IPS DF 19.7 (cell line): ENCODE results near the gene PPFIBP2.

Experiments used
- DNase-seq: peaks from one replicate; pipeline ENCODE4 v3.0.0-alpha.2; 2013; ENCODE audit warnings: low read depth, low spot score

The PPFIBP2 gene

GRCh38 chr11:7577291-7578190, 63.7 kb downstream of the PPFIBP2 start:
- no peak for DNase-seq

- DNase-seq, result no peak
Measured at GRCh38 chr11:7578276-7578955, 64.6 kb downstream of the PPFIBP2 start.

GRCh38 chr11:7579361-7579791, 65.6 kb downstream of the PPFIBP2 start:
- no peak for DNase-seq

- no peak for DNase-seq
Measured at GRCh38 chr11:7581021-7581590, 67.3 kb downstream of the PPFIBP2 start.

GRCh38 chr11:7582338-7582985, 68.7 kb downstream of the PPFIBP2 start:
- DNase-seq, result no peak

- no peak for DNase-seq
Measured at GRCh38 chr11:7583248-7583647, 69.4 kb downstream of the PPFIBP2 start.

- DNase-seq, result no peak
Measured at GRCh38 chr11:7584910-7585309, 71.1 kb downstream of the PPFIBP2 start.

DNA sequence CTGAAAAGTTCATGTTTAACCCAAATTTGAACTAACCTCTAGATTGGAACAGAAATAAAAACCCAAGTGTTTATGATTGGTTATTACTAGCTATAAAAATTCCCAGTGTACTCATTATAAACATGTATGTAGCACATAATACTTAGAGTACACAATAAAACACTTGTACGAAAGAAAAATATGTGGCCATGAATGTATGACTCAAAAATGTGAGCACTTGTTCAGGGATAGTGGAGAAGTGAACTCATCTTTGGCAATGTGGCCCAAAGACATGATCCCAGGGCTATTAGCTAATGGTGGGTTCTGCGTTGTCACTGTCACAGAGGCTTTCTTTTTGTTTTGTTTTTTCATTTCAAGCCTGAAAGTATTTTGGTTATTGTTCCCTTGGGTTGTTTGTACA, 72.0 kb downstream of the PPFIBP2 start:
- DNase-seq, result no peak

DNA sequence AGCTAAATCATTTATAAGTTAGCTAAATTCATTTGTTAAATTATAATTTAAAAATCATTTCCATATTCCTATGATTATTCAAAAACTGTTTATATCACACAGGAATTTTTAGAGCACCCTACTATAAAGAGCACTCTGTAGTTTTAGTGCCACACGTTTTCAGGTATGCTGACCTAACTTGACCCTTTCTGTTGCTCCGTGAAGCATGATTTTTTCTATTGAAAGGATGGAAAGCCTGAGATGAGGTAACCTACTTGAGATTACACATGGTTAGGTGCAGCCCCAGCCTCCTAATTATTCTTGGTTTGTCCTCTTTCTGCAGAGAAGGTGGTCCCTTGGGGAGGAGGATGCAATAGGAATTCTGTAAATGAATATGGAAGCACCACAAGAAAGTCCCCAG, 72.6 kb downstream of the PPFIBP2 start:
- no peak for DNase-seq

- no peak for DNase-seq
Measured at GRCh38 chr11:7587712-7588111, 73.9 kb downstream of the PPFIBP2 start.

DNA sequence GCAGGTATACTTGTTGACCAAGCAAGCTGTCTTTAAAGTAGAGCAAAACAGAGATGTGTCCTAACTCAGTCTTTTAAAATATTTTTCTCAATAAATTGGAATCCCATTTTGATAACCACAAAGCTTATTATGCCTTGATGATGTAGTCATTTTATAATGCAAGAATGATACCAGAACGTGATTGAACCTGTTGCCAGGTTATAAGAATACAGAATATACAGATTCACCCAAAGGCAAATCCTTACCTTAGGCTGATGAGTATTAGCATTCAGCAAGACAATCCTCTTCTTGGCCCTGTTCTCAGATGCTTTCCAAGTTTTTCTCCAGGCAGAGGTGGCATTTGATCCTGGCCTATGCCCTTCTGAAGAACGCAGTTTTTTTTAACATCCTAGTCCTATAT, 76.1 kb downstream of the PPFIBP2 start:
- DNase-seq, result no peak

DNA sequence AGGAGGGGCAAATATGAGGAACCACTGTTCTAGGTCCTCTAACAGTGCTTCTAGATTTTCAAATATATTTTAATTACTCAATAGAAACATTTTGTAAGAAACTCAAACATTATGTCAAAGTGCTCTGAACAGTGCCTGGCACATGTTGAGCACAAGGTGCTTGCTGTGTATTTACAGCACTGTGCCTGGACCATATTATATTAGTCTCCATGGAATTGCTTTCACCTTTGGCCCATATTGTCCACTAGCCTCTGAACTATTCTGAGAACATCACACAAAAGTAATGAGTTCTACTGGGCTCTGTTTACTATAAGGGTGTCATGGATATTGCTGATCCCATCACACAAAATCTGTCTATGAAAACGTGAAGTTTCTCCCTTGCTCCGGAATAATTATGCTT, 76.7 kb downstream of the PPFIBP2 start:
- no peak for DNase-seq

DNA sequence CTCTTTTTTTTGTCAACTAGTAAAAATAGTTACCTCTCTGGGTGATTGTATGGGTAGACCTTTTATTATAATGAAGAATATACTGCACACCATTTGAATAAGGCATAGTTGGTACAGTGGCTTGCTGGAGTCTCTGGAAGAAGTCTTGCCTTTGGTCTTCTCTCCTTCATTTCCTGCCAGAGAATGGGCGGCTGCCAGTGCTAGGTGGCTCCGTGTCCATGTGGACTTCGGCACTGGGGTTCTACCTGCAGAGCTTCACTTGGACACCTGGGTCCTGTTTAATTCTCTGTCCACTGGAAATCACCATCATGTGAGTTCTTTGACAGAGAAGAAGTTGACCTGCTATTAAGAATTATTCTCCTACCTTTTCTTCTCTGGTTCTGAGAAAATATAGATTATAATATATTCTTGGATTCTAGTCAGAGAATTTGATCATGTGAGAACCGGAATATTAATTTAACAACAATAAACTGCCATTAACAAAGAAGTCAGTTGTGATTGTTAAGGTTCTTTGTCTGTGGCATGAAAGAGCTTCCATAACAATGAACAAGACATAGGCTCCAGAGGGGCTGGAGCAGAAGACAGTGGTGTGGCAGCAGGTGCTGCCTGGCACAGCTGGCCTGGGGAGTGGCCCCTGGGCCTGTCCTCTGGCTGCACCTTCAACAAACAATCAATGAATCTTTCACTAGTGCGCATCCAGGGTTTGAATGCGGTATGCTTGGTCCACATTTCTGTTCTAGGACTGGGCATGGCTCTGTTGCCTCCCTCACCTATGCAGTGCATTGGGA, 77.5 kb downstream of the PPFIBP2 start:
- no peak for DNase-seq

- DNase-seq, result no peak
Measured at GRCh38 chr11:7591987-7592386, 78.2 kb downstream of the PPFIBP2 start.

DNA sequence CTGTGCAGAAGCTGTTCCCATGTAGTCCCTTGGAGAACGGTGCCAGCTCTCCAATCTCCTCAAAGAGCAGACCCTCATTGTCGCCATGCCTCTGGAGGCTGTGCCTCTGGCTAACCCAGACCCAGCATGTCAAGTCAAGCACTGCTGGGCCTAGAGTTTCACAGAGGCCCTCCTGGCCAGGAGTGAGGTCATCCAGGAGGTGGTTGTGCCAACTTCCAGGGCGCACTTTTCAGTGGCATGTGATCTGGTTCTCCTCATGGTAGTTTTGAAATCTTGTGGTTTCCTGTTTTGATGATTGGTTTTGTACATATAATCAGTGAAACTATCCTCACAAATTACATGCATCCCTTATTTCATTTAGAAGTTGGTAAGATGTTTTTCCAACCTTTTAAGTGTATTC, 78.9 kb downstream of the PPFIBP2 start:
- DNase-seq, result no peak

DNA sequence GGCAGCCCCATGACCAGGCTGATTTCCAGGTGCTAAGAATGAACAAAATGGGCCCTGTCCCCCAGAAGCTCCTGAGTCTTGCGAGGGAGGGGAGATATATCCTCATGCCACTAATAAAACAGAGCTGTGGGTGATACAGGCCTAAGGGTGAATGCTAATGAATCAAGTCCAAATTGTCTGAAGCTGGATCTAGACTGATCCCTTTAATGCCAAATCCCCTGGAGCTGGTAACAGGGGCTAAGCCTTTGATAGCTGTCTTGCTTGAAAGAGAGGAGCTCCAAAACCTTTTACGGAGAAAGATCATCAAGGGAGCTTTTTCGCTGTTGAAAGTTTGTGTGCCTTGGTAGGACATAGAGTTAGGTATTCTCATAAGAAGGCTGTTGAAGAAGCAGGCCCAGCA, 79.7 kb downstream of the PPFIBP2 start:
- no peak for DNase-seq

GRCh38 chr11:7595016-7595866, 81.4 kb downstream of the PPFIBP2 start:
- DNase-seq, result no peak

GRCh38 chr11:7595951-7596350, 82.2 kb downstream of the PPFIBP2 start:
- no peak for DNase-seq

DNA sequence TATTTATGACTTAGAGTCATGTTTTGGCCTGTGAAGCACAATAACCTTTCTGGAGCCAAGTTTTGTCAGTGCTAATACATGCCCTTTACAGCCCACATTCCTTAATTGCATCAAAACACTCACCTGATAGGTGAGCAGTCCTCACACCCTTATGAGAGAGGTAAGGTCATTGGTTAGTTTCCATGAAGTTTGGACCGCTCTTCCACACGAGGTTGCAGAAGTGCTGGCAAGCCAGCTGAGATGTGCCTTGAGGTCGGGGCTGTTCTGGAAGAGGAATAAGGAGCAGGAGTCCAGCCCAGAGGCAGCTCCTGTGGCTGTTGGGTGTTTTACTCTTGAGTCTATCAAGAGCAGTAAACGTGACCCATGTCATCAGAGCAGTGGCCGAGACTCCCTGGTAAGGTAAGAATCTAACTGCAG, 83.2 kb downstream of the PPFIBP2 start:
- DNase-seq, result no peak

DNA sequence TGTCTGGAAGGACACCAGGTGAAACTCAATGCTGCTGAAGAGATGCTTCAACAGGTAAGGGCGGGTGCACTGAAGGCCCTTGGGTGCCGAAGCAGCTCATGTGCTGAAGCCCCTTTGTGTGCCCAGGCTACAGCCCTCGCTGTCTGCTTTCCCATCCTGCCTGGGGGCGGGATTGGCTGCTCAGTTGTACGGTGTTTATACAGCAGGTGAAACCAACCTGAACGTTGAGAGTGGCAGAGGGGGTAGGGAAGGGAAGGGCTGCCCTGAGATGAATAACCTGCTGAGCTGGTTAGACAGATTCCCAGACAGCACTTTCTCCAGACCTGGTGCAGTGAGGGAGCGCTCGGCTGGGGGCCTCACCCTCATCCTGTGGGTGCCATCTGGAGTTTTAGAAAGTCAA, 83.8 kb downstream of the PPFIBP2 start:
- no peak for DNase-seq
